GM10248 (cell line): Measurements from ENCODE around the gene CEP112.

Experiments
- CTCF ChIA-PET: fragments of 300-600 bp; sonication (Branson Sonifier 250); formaldehyde crosslinking; extraction: SDS; loops from one replicate; lab custom pipeline; 2021; ENCODE audit warnings: antibody characterized with exemption; lab: Yijun Ruan, JAX
- POLR2A ChIA-PET: fragments of 350-650 bp; sonication (Branson Sonifier 250); formaldehyde crosslinking; extraction: SDS; loops from one replicate; lab custom pipeline; 2020; ENCODE audit warnings: antibody characterized with exemption; lab: Yijun Ruan, JAX
- DNase-seq: peaks from one replicate; pipeline ENCODE4 v3.0.0; 2012; ENCODE audit errors: extremely low spot score
- TF ChIP-seq, protein P1 (sequence below): IDR thresholded peaks from 2 replicates; pipeline ENCODE4 v1.5.1; 2012; ENCODE audit warnings: mild to moderate bottlenecking, low read depth; ENCODE audit errors: extremely low read depth, missing control alignments, control extremely low read depth

Gene CEP112

DNA sequence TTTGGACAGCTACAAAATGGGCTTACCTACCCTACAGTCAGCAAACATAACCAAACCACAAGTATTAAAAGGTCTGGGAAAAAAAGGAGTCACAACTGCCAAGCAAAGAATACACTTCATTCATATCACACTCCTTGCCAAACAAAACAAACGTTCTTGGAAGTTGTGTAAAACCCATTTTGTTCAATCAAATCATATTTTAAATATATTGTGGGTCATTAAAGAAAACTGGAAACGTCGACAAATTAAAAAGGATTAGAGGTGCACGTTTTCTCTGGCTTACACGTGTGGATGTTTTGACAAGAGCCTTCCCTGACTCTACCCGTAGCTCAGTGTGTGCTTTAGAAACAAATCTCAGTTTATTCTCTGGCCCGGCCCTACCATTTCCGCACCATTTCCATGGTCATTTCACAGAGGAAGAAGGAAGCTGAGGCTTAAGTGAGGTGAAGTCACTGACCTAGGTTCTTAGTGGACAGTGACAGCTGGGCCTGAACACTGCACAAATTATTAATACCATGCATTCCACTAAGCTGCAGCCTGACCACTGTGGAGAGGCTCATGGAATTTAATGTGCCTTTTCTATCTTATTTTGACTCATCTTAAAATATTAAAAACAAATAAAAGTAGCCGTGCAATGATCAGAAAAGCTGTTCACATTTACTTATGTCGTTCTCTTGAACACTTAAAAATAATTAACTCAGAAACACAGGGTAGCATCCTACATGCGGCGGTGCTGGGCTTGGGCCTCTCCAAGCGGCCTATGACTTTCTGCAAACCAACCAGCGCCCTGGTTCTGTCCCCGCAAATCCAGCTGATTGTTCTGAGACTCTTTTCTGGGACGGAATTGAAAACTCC, 968 bp downstream of the CEP112 start:
- POLR2A ChIA-PET: interaction anchor here (0.6 kb wide), 1 partner anchor 255 kb away, joined by 3 read pairs; no protein-coding TSS in a partner anchor
- no peak for DNase-seq
- TF ChIP-seq, protein P1, sequence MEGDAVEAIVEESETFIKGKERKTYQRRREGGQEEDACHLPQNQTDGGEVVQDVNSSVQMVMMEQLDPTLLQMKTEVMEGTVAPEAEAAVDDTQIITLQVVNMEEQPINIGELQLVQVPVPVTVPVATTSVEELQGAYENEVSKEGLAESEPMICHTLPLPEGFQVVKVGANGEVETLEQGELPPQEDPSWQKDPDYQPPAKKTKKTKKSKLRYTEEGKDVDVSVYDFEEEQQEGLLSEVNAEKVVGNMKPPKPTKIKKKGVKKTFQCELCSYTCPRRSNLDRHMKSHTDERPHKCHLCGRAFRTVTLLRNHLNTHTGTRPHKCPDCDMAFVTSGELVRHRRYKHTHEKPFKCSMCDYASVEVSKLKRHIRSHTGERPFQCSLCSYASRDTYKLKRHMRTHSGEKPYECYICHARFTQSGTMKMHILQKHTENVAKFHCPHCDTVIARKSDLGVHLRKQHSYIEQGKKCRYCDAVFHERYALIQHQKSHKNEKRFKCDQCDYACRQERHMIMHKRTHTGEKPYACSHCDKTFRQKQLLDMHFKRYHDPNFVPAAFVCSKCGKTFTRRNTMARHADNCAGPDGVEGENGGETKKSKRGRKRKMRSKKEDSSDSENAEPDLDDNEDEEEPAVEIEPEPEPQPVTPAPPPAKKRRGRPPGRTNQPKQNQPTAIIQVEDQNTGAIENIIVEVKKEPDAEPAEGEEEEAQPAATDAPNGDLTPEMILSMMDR: no peak
- CTCF ChIA-PET: interaction anchor here (1.0 to 1.7 kb wide), 5 partner anchors 9 to 376 kb away, joined by 3 read pairs; no protein-coding TSS in a partner anchor

DNA sequence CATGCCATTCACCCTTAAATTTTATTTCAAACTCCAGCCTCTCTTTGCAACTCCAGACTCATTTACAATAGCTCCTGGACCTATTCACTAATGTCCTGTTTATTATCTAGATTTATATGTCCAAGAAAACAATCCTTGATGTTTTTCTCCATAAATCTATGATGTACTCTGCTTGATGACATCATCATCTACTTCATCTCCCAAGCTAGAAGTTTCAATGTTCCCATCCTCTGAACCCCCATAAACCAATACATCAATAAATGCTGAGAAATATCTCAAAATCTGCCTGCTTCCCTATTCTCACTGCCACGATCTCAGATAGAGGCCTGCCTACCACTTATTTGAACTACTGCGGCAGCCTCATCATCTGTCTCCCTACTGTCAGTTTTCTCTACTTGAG, 4.2 kb downstream of the CEP112 start:
- CTCF ChIA-PET: interaction anchor here (1.1 to 1.7 kb wide), 2 partner anchors 14 to 22 kb away, joined by 3 to 4 read pairs; no protein-coding TSS in a partner anchor

DNA sequence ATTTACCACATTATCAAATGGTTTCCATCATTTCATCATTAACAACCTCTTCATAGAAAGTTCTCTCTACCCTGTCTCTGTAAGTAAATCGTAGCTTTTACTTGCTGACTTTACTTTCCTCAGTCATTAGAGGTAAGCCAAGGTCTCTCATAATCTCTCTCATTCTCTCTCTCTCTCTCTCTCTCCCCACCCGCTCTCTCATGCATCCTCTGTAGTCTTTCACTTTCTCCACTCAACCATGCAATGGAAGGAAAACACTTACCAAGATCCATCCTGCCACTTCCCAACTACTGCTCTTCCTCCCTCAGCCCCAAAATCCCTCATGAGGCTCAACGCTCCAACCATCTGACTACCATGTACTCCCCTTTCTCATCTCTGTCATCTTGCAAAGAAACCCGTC, 6.1 kb downstream of the CEP112 start:
- CTCF ChIA-PET: no interaction called here
- TF ChIP-seq, protein P1: no peak
- no peak for DNase-seq
- POLR2A ChIA-PET: no interaction called here

More for the DNA sequence above, 4.2 kb downstream of the CEP112 start:
- DNase-seq: no peak
- POLR2A ChIA-PET: no interaction called here
- TF ChIP-seq, protein P1: no peak

DNA sequence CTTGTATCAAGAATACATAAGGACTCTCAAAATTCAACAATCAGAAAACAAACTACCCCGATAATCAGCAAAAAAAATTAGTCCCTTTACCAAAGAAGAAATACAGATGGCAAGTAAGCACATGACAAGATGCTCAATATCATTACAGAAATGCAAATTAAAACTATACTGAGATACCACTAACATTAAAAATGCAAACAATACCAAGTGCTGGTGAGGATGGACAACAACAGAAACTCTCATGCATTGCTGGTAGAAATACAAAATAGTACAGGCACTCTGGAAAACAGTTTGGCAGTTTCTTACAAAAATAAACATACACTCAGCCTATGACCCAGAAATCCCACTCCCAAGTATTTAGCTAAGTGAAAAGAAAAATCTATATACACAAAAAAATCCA, 7.5 kb downstream of the CEP112 start:
- ChIA-PET CTCF (no interaction called here), POLR2A (no interaction called here)
- TF ChIP-seq, protein P1: no peak
- DNase-seq: no peak

DNA sequence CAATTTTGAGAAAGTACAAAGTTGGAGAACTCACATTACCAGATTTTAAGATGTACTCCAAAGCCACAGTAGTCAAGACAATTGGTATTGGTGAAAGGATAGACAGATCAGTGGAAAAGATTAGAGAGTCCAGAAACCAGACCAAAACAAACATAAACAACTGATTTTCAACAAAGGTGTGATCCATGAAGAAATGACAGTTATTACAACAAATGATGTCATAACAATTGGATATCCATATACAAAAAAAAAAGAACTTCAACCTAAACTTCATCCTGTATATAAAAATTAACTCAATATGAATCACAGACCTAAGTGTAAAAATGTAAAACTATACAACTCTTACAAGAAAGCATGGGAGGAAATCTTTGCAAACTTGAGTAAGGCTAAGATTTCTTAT, 8.4 kb downstream of the CEP112 start:
- no peak for DNase-seq
- TF ChIP-seq, protein P1: no peak
- ChIA-PET POLR2A (no interaction called here), CTCF (no interaction called here)

DNA sequence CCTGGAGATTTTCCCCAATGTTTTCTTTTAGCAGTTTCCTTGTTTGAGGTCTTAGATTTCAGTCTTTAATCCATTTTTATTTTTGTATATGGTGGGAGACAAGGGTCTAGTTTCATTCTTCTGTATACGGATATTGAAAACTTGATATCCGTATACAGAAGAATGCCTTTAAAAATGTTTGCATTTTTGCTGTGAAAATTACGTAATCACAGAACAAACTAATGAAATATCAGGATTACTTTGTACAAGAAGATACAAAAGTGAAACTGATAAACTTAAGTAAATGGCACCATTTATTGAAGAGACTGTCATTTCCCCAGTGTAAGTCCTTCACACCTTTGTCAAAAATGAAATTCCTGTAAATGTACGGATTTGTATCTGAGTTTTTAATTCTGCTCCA, 13.3 kb downstream of the CEP112 start:
- no peak for DNase-seq
- ChIA-PET CTCF (interaction anchor here (1.3 kb wide), 1 partner anchor 15 kb away, joined by 3 read pairs; no protein-coding TSS in a partner anchor), POLR2A (no interaction called here)
- TF ChIP-seq, protein P1: no peak
